Left renal cortex interstitium (tissue), 4 donors: ENCODE measurements around the gene THAP9. TPM values are rescaled to one million over a fixed set of nuclear protein-coding genes. Genes with fewer than 3 reads are reported as not detected.

Source experiments
- DNase-seq, 4 donors: peaks; one replicate each; pipeline ENCODE4 v3.0.0-alpha.2; 2013; ENCODE audit warnings: low read depth in 4 of 4, low spot score in 2 of 4, missing footprints in 1 of 4
- polyA plus RNA-seq, 4 donors: library from polyadenylated mRNA; unstranded; fragments of 120-200 nt; gene quantifications; one replicate each; pipeline ENCODE4 v1.2.1, GENCODE V29; 2013; ENCODE audit not compliant: insufficient read length in 4 of 4

THAP9 gene
- polyA plus RNA-seq, 4 donors: 9.0 to 13.7 (median 11.3) TPM

GRCh38 chr4:82951196-82951595 is 50.7 kb downstream of the THAP9 start:
- DNase-seq: no peak

GRCh38 chr4:82954212-82954611 is 53.7 kb downstream of the THAP9 start:
- no peak for DNase-seq

GRCh38 chr4:82957045-82957444 is 56.5 kb downstream of the THAP9 start:
- no peak for DNase-seq

GRCh38 chr4:82965763-82966162 is 65.2 kb downstream of the THAP9 start:
- no peak for DNase-seq

GRCh38 chr4:82968972-82969371 is 68.4 kb downstream of the THAP9 start:
- no peak for DNase-seq

GRCh38 chr4:82969414-82969813 is 68.9 kb downstream of the THAP9 start:
- no peak for DNase-seq

Other genes starting within 250 kb of the THAP9 start
- 10 to 100 TPM; 30.4 to 47.9 (median 39.6) TPM for gene SCD5, start 101.9 kb upstream of the THAP9 start, polyA plus RNA-seq
- gene SEC31A, start 9.6 kb upstream of the THAP9 start, polyA plus RNA-seq: 100 to 1,000 TPM; 214 to 273 (median 230) TPM
- gene LIN54, start 110.1 kb downstream of the THAP9 start, polyA plus RNA-seq: 10 to 100 TPM; 14.4 to 17.7 (median 15.1) TPM
- gene COPS4, start 134.4 kb downstream of the THAP9 start, polyA plus RNA-seq: 10 to 100 TPM; 70.1 to 99.0 (median 81.9) TPM
- gene PLAC8, start 214.0 kb downstream of the THAP9 start, polyA plus RNA-seq: 1 to 10 TPM; 2.3 to 3.4 (median 3.2) TPM